22Rv1 (cell line): ENCODE data around the gene XPNPEP3.

Experiments used
- ZFX ChIP-seq: fragments of 450-650 bp; IDR thresholded peaks from 2 replicates; pipeline ENCODE4 v1.6.1; 2017; ENCODE audit warnings: antibody characterized with exemption, borderline replicate concordance
- TF ChIP-seq, protein P1 (sequence below): fragments of 450-650 bp; IDR thresholded peaks from 2 replicates; pipeline ENCODE4 v1.5.1; 2017; ENCODE audit warnings: mild to moderate bottlenecking

DNA sequence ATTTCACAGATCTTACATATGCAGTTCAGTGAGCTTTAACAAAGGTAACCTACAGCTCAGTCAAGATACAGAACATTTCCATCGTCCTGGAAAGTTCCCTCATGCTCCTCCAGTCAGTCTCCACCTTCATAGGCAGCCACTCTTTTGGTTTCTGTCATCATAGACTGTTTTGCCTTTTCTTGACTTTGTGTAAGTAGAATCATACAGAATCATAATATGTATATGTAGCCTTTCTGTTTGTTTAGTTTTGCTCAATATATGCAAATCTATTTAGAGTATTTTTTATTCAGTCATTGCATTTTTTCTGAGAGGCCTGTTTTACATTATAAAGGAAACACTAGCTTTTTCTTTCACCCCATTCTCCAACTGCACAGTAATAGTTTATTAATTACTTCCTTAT is 20.0 kb downstream of the XPNPEP3 start:
- TF ChIP-seq, protein P1, sequence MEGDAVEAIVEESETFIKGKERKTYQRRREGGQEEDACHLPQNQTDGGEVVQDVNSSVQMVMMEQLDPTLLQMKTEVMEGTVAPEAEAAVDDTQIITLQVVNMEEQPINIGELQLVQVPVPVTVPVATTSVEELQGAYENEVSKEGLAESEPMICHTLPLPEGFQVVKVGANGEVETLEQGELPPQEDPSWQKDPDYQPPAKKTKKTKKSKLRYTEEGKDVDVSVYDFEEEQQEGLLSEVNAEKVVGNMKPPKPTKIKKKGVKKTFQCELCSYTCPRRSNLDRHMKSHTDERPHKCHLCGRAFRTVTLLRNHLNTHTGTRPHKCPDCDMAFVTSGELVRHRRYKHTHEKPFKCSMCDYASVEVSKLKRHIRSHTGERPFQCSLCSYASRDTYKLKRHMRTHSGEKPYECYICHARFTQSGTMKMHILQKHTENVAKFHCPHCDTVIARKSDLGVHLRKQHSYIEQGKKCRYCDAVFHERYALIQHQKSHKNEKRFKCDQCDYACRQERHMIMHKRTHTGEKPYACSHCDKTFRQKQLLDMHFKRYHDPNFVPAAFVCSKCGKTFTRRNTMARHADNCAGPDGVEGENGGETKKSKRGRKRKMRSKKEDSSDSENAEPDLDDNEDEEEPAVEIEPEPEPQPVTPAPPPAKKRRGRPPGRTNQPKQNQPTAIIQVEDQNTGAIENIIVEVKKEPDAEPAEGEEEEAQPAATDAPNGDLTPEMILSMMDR, result no peak
- TF ChIP-seq ZFX, result no peak
